ENCODE data around the gene SVBP.
"Not testable (repeated sequence)": the region's sequence is repeated elsewhere in the genome, so short reads cannot be mapped to it uniquely, and the experiment has no call there.

GRCh38 chr1:42859366-42859765, 42.2 kb upstream of the SVBP start:
- not testable (repeated sequence) for TF ChIP-seq TAF1 (conservative IDR thresholded peaks at IDR 0.05); REST (IDR thresholded peaks at IDR 0.05)
- TF ChIP-seq, protein P1, sequence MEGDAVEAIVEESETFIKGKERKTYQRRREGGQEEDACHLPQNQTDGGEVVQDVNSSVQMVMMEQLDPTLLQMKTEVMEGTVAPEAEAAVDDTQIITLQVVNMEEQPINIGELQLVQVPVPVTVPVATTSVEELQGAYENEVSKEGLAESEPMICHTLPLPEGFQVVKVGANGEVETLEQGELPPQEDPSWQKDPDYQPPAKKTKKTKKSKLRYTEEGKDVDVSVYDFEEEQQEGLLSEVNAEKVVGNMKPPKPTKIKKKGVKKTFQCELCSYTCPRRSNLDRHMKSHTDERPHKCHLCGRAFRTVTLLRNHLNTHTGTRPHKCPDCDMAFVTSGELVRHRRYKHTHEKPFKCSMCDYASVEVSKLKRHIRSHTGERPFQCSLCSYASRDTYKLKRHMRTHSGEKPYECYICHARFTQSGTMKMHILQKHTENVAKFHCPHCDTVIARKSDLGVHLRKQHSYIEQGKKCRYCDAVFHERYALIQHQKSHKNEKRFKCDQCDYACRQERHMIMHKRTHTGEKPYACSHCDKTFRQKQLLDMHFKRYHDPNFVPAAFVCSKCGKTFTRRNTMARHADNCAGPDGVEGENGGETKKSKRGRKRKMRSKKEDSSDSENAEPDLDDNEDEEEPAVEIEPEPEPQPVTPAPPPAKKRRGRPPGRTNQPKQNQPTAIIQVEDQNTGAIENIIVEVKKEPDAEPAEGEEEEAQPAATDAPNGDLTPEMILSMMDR (IDR thresholded peaks at IDR 0.05; ENCODE audit: low read depth, low read length, missing input control) = not testable (repeated sequence)
